HG02840 (cell line): Measurements from ENCODE around the gene LRPAP1.
"Not testable (repeated sequence)": the region's sequence is repeated elsewhere in the genome, so short reads cannot be mapped to it uniquely, and the experiment has no call there.

ENCODE experiments used
- ATAC-seq: cut with Tn5 transposase; IDR thresholded peaks from one replicate; pipeline ENCODE4 v1.9.1; 2021; ENCODE audit warnings: mild to moderate bottlenecking, moderate library complexity, moderate number of reproducible peaks; ENCODE audit not compliant: unreplicated experiment, low FRiP score

The LRPAP1 gene, protein sequence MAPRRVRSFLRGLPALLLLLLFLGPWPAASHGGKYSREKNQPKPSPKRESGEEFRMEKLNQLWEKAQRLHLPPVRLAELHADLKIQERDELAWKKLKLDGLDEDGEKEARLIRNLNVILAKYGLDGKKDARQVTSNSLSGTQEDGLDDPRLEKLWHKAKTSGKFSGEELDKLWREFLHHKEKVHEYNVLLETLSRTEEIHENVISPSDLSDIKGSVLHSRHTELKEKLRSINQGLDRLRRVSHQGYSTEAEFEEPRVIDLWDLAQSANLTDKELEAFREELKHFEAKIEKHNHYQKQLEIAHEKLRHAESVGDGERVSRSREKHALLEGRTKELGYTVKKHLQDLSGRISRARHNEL

GRCh38 chr4:3531879-3532750 is at the start of gene LRPAP1:
Gene LRPAP1 (minus strand): TSS chr4:3532422. CDS start chr4:3532412, 10 bp downstream.
- ATAC-seq: peak; percentile 81

DNA sequence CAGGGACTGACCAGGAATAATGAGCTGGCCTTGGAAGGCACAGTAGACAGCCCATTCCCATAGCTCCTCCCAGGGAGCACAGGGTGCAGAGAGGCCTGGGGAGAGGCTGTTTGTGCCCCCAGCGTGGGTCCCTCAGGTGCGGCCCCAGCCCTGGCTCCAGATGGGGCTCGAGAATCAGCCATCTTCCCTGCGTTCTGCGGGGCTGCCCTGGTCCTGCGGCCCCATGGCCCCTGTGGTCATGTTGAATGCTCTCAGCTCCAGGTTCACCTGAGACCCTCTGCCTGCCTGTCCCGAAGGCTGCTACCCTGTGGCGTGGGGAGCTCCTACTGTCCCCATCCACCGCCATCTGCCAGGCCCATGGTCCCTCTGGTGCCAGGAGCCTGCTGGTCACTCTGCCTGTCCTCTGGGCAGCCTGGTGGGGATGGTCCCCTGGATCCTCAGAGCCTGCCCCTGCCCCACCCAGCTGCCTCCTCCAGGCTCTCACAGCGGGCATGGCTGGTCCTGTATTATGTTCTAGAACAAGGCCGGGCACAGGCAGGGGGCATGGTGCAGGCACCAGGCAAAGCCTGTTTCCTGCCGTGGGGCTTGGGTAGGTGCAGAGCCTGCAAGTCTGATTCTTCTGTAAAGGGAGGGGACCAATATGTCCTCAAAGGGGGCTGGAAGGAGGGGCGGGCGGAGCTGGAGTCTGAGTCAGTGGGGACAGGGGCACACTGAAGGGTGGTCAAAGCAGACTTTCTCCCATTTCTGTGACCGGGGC is 49.3 kb upstream of the LRPAP1 start:
- ATAC-seq: not testable (repeated sequence)

DNA sequence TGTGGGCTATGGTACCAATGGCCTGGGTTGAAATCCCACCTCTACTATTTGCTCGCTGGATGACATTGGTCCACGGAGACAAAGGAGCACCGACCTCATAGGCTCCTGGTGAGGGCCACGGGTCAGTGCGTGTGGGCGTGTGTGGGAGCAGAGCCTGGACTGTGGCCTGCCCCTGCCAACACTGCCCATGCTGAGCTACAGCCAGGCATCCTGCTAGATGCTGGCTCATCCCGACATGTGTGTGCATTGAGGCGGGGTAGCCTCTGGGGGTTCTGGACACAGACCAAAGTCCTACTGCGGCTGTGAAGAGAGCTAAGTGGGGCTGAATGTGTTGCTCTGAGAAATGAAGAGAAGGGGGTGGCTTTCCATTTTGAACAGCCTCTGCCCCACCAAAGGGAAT is 48.6 kb upstream of the LRPAP1 start:
- ATAC-seq: not testable (repeated sequence)

- ATAC-seq: not testable (repeated sequence)
Measured at GRCh38 chr4:3578527-3579144, 46.4 kb upstream of the LRPAP1 start.

- ATAC-seq: not testable (repeated sequence)
Measured at GRCh38 chr4:3578052-3578451, 45.8 kb upstream of the LRPAP1 start.

- not testable (repeated sequence) for ATAC-seq
Measured at GRCh38 chr4:3577208-3577892, 45.1 kb upstream of the LRPAP1 start.

GRCh38 chr4:3576533-3577207 is 44.4 kb upstream of the LRPAP1 start:
- not testable (repeated sequence) for ATAC-seq

DNA sequence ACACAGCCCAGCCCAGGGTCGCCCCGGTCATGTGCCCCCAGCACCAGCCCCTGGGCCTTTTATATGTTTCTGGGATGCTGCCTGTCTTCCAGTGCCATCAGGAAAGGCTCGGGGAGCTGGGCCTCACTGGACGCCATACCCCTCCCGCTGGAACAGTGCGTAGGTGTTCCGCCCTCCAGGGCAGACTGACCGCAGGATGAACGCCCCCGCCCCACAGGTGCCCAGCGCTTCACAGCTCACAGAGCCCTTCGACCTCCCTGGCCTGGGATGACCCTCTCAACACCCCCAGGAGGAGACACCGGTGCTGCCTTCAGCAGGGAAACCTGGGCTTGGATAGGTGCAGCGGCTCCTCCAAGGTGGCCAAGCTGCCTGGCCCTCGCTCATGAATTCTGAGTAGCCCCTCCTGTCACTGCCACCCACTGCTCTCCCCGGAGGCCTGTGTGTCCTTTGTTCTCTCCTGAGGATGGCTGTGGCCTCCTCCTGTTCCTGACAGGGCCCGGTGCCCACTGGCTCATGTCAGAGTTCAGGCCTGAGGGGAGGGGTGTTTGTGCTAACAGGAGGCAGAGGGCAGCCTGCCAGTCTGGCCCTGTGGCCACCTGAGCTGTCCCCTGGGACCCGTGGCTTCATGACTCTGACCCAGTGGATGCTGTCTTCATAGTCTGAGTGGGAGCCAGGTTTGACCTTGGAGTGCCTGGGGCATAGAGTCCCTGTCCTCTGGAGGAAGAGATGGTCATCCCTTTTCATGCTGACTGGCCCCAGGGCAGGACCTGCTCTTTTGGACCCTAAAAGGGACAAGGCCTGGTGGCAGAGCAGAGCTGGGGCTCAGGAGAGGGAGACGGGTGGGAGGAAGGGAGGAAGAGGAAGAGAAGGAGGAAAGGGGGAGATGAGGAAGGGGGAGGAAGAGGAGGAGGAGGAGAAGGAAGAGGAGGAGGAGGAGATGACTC is 43.5 kb upstream of the LRPAP1 start:
- not testable (repeated sequence) for ATAC-seq

DNA sequence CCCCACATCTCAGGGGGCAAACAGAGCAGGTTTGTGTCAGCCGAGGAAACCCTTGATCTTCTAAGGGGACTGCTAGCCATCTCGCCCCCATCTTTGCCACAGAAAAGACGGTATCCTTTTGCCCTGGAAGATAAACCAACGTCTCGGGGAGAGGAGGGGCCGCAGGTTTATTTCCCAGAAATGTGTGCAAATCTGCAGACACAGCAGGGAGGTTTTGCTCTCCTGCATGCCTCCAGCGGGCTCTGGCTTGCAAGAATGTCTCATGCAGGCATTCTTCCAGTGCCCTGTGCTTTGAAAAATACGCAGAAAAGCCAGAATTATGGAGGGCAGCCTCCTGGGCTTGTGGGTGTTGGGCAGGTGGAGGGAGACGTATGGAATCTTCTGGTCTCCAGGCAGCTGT is 42.6 kb upstream of the LRPAP1 start:
- not testable (repeated sequence) for ATAC-seq

GRCh38 chr4:3574346-3574745 is 42.1 kb upstream of the LRPAP1 start:
- not testable (repeated sequence) for ATAC-seq

DNA sequence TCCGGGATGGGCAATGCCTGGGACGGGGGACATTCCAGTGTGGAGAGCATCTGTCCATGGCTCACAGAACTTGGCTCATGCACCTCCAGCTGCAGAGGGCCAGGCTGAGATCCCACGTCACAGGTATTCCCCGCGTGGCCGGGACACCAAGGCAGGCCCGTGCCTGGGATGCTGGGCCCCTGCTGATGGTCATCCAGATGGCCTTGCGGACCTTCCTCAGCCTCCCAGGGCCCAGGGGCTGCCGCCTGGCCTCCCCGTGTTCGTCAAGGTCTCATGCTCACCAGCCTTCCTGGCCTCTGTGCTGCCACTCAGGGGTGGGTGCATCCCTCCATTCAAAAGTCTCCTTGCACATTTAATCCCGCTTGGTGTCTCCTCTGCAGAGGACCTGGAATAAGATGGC is 40.9 kb upstream of the LRPAP1 start:
- no peak for ATAC-seq

DNA sequence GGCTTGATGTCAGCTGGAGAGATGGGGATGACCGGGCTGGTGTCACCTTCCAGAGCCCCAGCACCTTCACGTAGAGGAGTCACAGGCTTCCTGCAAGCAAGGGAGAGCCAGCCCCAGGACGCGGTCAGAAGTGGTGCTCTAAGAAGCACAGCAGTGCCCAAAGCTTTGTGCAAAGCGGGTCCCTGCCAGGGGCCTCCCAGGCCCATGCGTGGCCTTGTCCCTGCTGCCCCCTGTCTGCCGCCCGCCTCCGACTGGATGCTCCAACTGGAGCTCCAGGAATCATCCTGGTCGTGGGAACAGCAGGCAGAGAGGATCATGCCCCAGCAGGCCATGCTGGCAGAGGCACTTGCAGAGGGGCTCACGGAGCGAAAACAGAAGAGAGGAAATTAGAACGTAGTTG is 40.1 kb upstream of the LRPAP1 start:
- no peak for ATAC-seq

GRCh38 chr4:3571921-3572320 is 39.7 kb upstream of the LRPAP1 start:
- no peak for ATAC-seq

GRCh38 chr4:3570923-3571322 is 38.7 kb upstream of the LRPAP1 start:
- not testable (repeated sequence) for ATAC-seq

DNA sequence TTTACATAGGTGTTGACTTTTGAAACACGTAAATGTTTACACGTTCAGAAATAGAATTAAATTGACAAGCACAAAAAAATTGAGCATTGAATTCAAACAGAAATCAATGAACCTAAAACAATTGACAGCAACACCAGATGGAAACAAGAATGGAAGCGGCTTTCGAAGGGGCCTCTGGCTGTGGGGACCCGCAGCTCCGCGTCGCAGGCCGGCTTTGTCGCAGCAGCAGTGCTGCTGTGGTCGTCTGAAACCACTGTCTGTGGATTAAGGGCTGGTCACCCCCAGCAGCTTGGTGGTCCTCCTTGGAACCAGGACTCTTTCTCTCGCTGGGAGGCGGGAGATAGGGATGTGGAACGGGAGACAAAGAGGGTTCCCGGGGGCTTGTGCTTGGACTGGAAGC is 37.4 kb upstream of the LRPAP1 start:
- not testable (repeated sequence) for ATAC-seq

DNA sequence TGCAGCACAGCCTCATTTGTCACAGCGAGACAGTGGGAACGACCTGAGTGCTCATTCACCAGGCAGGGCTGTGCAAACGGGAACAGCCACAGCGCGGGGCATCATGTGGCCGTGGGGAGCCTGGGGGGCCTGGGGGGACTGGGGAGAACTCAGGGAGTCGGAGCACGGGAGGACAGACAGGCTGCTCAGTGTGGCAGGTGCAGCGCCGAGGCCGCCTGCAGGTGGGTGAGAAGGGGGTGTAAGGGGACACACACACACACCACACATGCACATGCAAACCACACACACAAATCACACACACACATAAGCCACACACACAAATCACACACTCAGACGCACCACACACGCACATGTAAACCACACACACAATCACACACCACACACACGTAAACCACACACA is 34.5 kb upstream of the LRPAP1 start:
- not testable (repeated sequence) for ATAC-seq

DNA sequence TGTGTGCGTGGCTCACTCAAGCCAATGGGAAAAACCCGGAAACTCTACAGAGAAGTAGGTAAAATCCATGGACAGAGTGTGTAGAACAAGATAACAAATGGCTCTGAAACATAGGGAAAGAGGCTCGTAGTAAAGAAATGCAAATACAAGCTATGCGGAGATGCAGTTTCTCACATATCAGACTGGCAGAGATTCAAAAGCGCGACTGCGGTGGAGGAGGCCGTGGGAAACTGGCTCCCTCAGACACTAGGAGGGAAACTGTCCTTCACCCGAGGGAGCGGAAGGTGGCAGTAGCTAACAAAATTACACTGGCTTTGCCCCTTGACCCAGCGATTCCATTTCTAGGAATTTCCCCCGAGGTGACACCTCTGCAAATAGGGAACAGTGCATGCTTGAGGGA is 34.1 kb upstream of the LRPAP1 start:
- not testable (repeated sequence) for ATAC-seq

GRCh38 chr4:3564948-3565347 is 32.7 kb upstream of the LRPAP1 start:
- not testable (repeated sequence) for ATAC-seq
